H1 (cell line): ENCODE results near the gene APC2.

ENCODE experiments used
- ATF3 ChIP-seq: IDR thresholded peaks from 2 replicates; pipeline ENCODE4 v1.6.1; 2011; ENCODE audit warnings: low read depth, mild to moderate bottlenecking, low read length; ENCODE audit not compliant: insufficient read depth
- CTCF ChIP-seq, 3 experiments: IDR thresholded peaks; 1 replicate in 2 of 3; 2 replicates in 1 of 3; pipeline versions ENCODE4 v1.5.1 to v1.6.1; 2011; ENCODE audit warnings: low read length in 3 of 3, mild to moderate bottlenecking in 3 of 3, inconsistent platforms in 2 of 3, low read depth in 1 of 3, moderate library complexity in 1 of 3; ENCODE audit not compliant: insufficient read depth in 1 of 3; ENCODE audit errors: control extremely low read depth in 1 of 3
- EGR1 ChIP-seq: IDR thresholded peaks from 2 replicates; pipeline ENCODE4 v1.6.1; 2011; ENCODE audit warnings: low read depth, low read length, borderline replicate concordance
- FOSL1 ChIP-seq: IDR thresholded peaks from 2 replicates; pipeline ENCODE4 v1.6.1; 2011; ENCODE audit warnings: mild to moderate bottlenecking, low read depth, low read length, moderate library complexity; ENCODE audit not compliant: insufficient read depth
- GABPA ChIP-seq: IDR thresholded peaks from 2 replicates; pipeline ENCODE4 v1.6.1; 2011; ENCODE audit warnings: mild to moderate bottlenecking, low read length, moderate library complexity, borderline replicate concordance; ENCODE audit not compliant: insufficient read depth
- POLR2AphosphoS5 ChIP-seq: IDR thresholded peaks from 2 replicates; pipeline ENCODE4 v1.6.1; 2011; ENCODE audit warnings: low read depth, low read length
- POU5F1 ChIP-seq: IDR thresholded peaks from 2 replicates; pipeline ENCODE4 v1.6.1; 2011; ENCODE audit warnings: low read depth, mild to moderate bottlenecking, low read length, moderate library complexity
- YY1 ChIP-seq: IDR thresholded peaks from 2 replicates; pipeline ENCODE4 v1.6.1; 2011; ENCODE audit warnings: low read depth, mild to moderate bottlenecking, low read length

GRCh38 chr19:1406774-1407527 is 43.0 kb upstream of the APC2 start:
- TF ChIP-seq POU5F1, result no peak
- TF ChIP-seq POLR2AphosphoS5, result no peak; the same call in 1 of the 2 replicates
- peak; percentile 24 to 57 (median 36); a peak in 3 of 4 replicates for TF ChIP-seq CTCF (IDR thresholded peaks at IDR 0.05; ENCODE audit: control extremely low read depth in 1 of 3, insufficient read depth in 1 of 3, low read depth in 1 of 3, low read length in 3 of 3)
- no peak for TF ChIP-seq GABPA
- no peak for TF ChIP-seq EGR1
- no peak for TF ChIP-seq FOSL1
- TF ChIP-seq YY1, result no peak
- TF ChIP-seq ATF3, result no peak
